ENCODE results near the gene KHDC3L. TPM values are rescaled to one million over a fixed set of nuclear protein-coding genes. Genes with fewer than 3 reads are reported as not detected.

KHDC3L gene
- not detected for total RNA-seq

GRCh38 chr6:73362358-73362757 lies at the start of gene KHDC3L:
Gene KHDC3L (plus strand): TSS chr6:73362658. CDS start chr6:73362730, 72 bp downstream.
- CTCF ChIA-PET, result no interaction called here
- H3K4me1 Mint-ChIP-seq (ENCODE audit: low read depth), result no peaks in the 10 kb centered on the region
- intact Hi-C loops (cut with micrococcal nuclease), result no loop called here
- no peaks in the 10 kb centered on the region for H3K36me3 Mint-ChIP-seq (ENCODE audit: low read depth)
- H3K27ac Mint-ChIP-seq, result no peak within 1 kb of the TSS
- no peak for DNase-seq
- no peaks in the 10 kb centered on the region for H3K27me3 Mint-ChIP-seq (ENCODE audit: low read depth)
- H3K9me3 Mint-ChIP-seq, result no peaks in the 10 kb centered on the region
- no peak within 1 kb of the TSS for H3K4me3 Mint-ChIP-seq

GRCh38 chr6:73314577-73315492 lies 47.6 kb upstream of the KHDC3L start:
- DNase-seq, result no peak
- Mint-ChIP-seq H3K27ac (no peak overlapping the region), H3K36me3 (ENCODE audit: low read depth) (peaks cover 2% of the 10 kb centered on the region), H3K27me3 (ENCODE audit: low read depth) (peaks cover 50% of the 10 kb centered on the region), H3K9me3 (peaks cover 4% of the 10 kb centered on the region), H3K4me1 (ENCODE audit: low read depth) (peaks cover 7% of the 10 kb centered on the region), H3K4me3 (no peak overlapping the region)
- CTCF ChIA-PET, result interaction anchor here (1.1 kb wide), 1 partner anchor 12 kb away, joined by 4 read pairs; no protein-coding TSS in a partner anchor
- intact Hi-C loops (cut with micrococcal nuclease), result no loop called here

- Mint-ChIP-seq H3K27ac (no peak overlapping the region), H3K4me1 (ENCODE audit: low read depth) (no peaks in the 10 kb centered on the region), H3K9me3 (no peaks in the 10 kb centered on the region), H3K36me3 (ENCODE audit: low read depth) (no peaks in the 10 kb centered on the region), H3K27me3 (ENCODE audit: low read depth) (peaks cover 2% of the 10 kb centered on the region), H3K4me3 (no peak overlapping the region)
- intact Hi-C loops (cut with micrococcal nuclease), result no loop called here
- CTCF ChIA-PET, result no interaction called here
- DNase-seq, result no peak
These were observed 39.1 kb upstream of the KHDC3L start for GRCh38 chr6:73323323-73323722.

GRCh38 chr6:73325656-73326055 lies 36.8 kb upstream of the KHDC3L start:
- intact Hi-C loops (cut with micrococcal nuclease), result loop anchor here (1.0 to 5.0 kb wide), 8 partner anchors 15 to 1793 kb away; no protein-coding TSS in a partner anchor
- peaks cover 8% of the 10 kb centered on the region for H3K27me3 Mint-ChIP-seq (ENCODE audit: low read depth)
- H3K36me3 Mint-ChIP-seq (ENCODE audit: low read depth), result no peaks in the 10 kb centered on the region

GRCh38 chr6:73328790-73329189 lies 33.7 kb upstream of the KHDC3L start:
- H3K4me1 Mint-ChIP-seq (ENCODE audit: low read depth), result no peaks in the 10 kb centered on the region
- intact Hi-C loops (cut with micrococcal nuclease), result loop anchor here (5.0 kb wide), 1 partner anchor 1796 kb away; no protein-coding TSS in a partner anchor
- no peaks in the 10 kb centered on the region for H3K36me3 Mint-ChIP-seq (ENCODE audit: low read depth)
- peaks cover 8% of the 10 kb centered on the region for H3K27me3 Mint-ChIP-seq (ENCODE audit: low read depth)
- no peaks in the 10 kb centered on the region for H3K9me3 Mint-ChIP-seq
- no peak overlapping the region for H3K27ac Mint-ChIP-seq
- H3K4me3 Mint-ChIP-seq, result no peak overlapping the region
- DNase-seq, result no peak
- CTCF ChIA-PET, result interaction anchor here (0.7 to 4.5 kb wide), 5 partner anchors 10 to 917 kb away, joined by 3 to 20 read pairs (median 4); no protein-coding TSS in a partner anchor

More at GRCh38 chr6:73325656-73326055, 36.8 kb upstream of the KHDC3L start:
- DNase-seq, result no peak
- Mint-ChIP-seq H3K27ac (no peak overlapping the region), H3K4me1 (ENCODE audit: low read depth) (no peaks in the 10 kb centered on the region), H3K9me3 (no peaks in the 10 kb centered on the region), H3K4me3 (no peak overlapping the region)
- CTCF ChIA-PET, result interaction anchor here (0.7 to 4.5 kb wide), 8 partner anchors 9 to 538 kb away, joined by 3 to 20 read pairs (median 4); no protein-coding TSS in a partner anchor

GRCh38 chr6:73329201-73329600 lies 33.3 kb upstream of the KHDC3L start:
- no peak for DNase-seq
- CTCF ChIA-PET, result interaction anchor here (1.4 to 4.5 kb wide), 2 partner anchors 39 to 60 kb away, joined by 4 to 20 read pairs; no protein-coding TSS in a partner anchor
- H3K27ac Mint-ChIP-seq, result no peak overlapping the region
- H3K4me3 Mint-ChIP-seq, result no peak overlapping the region
- no peaks in the 10 kb centered on the region for H3K9me3 Mint-ChIP-seq
- H3K27me3 Mint-ChIP-seq (ENCODE audit: low read depth), result peaks cover 8% of the 10 kb centered on the region
- intact Hi-C loops (cut with micrococcal nuclease), result loop anchor here (5.0 kb wide), 1 partner anchor 1797 kb away; no protein-coding TSS in a partner anchor
- H3K36me3 Mint-ChIP-seq (ENCODE audit: low read depth), result no peaks in the 10 kb centered on the region
- H3K4me1 Mint-ChIP-seq (ENCODE audit: low read depth), result no peaks in the 10 kb centered on the region

GRCh38 chr6:73339340-73339739 lies 23.1 kb upstream of the KHDC3L start:
- no peak overlapping the region for H3K4me3 Mint-ChIP-seq
- no peaks in the 10 kb centered on the region for H3K27me3 Mint-ChIP-seq (ENCODE audit: low read depth)
- intact Hi-C loops (cut with micrococcal nuclease), result no loop called here
- no peaks in the 10 kb centered on the region for H3K9me3 Mint-ChIP-seq
- H3K27ac Mint-ChIP-seq, result no peak overlapping the region
- H3K4me1 Mint-ChIP-seq (ENCODE audit: low read depth), result no peaks in the 10 kb centered on the region
- no peak for DNase-seq
- no peaks in the 10 kb centered on the region for H3K36me3 Mint-ChIP-seq (ENCODE audit: low read depth)
- CTCF ChIA-PET, result interaction anchor here (1.3 kb wide), 1 partner anchor 11 kb away, joined by 3 read pairs; no protein-coding TSS in a partner anchor

GRCh38 chr6:73340048-73340447 lies 22.4 kb upstream of the KHDC3L start:
- H3K9me3 Mint-ChIP-seq, result no peaks in the 10 kb centered on the region
- no peaks in the 10 kb centered on the region for H3K4me1 Mint-ChIP-seq (ENCODE audit: low read depth)
- no peaks in the 10 kb centered on the region for H3K36me3 Mint-ChIP-seq (ENCODE audit: low read depth)
- H3K27me3 Mint-ChIP-seq (ENCODE audit: low read depth), result no peaks in the 10 kb centered on the region
- CTCF ChIA-PET, result no interaction called here
- intact Hi-C loops (cut with micrococcal nuclease), result no loop called here
- DNase-seq, result no peak
- no peak overlapping the region for H3K27ac Mint-ChIP-seq
- no peak overlapping the region for H3K4me3 Mint-ChIP-seq

GRCh38 chr6:73341335-73341734 lies 21.1 kb upstream of the KHDC3L start:
- CTCF ChIA-PET, result interaction anchor here (0.7 kb wide), 1 partner anchor 14 kb away, joined by 3 read pairs; no protein-coding TSS in a partner anchor
- H3K36me3 Mint-ChIP-seq (ENCODE audit: low read depth), result no peaks in the 10 kb centered on the region
- no peak overlapping the region for H3K27ac Mint-ChIP-seq
- no peaks in the 10 kb centered on the region for H3K4me1 Mint-ChIP-seq (ENCODE audit: low read depth)
- DNase-seq, result no peak
- H3K4me3 Mint-ChIP-seq, result no peak overlapping the region
- intact Hi-C loops (cut with micrococcal nuclease), result no loop called here
- H3K9me3 Mint-ChIP-seq, result no peaks in the 10 kb centered on the region
- no peaks in the 10 kb centered on the region for H3K27me3 Mint-ChIP-seq (ENCODE audit: low read depth)

- no peak overlapping the region for H3K27ac Mint-ChIP-seq
- no peak overlapping the region for H3K4me3 Mint-ChIP-seq
- H3K9me3 Mint-ChIP-seq, result no peaks in the 10 kb centered on the region
- no peak for DNase-seq
- H3K4me1 Mint-ChIP-seq (ENCODE audit: low read depth), result no peaks in the 10 kb centered on the region
- H3K27me3 Mint-ChIP-seq (ENCODE audit: low read depth), result no peaks in the 10 kb centered on the region
- intact Hi-C loops (cut with micrococcal nuclease), result no loop called here
- CTCF ChIA-PET, result interaction anchor here (1.0 to 1.1 kb wide), 2 partner anchors 16 to 138 kb away, joined by 3 to 4 read pairs; no protein-coding TSS in a partner anchor
- no peaks in the 10 kb centered on the region for H3K36me3 Mint-ChIP-seq (ENCODE audit: low read depth)
These were observed 20.3 kb upstream of the KHDC3L start for GRCh38 chr6:73342174-73342573.

- Mint-ChIP-seq H3K27me3 (ENCODE audit: low read depth) (peaks cover 5% of the 10 kb centered on the region), H3K4me1 (ENCODE audit: low read depth) (no peaks in the 10 kb centered on the region), H3K9me3 (no peaks in the 10 kb centered on the region), H3K4me3 (no peak overlapping the region), H3K27ac (no peak overlapping the region), H3K36me3 (ENCODE audit: low read depth) (no peaks in the 10 kb centered on the region)
- CTCF ChIA-PET, result interaction anchor here (0.7 to 1.1 kb wide), 3 partner anchors 17 to 147 kb away, joined by 3 to 4 read pairs (median 3); no protein-coding TSS in a partner anchor
- intact Hi-C loops (cut with micrococcal nuclease), result no loop called here
- DNase-seq, result no peak
These were observed 19.3 kb upstream of the KHDC3L start for GRCh38 chr6:73343164-73343563.

- Mint-ChIP-seq H3K9me3 (no peaks in the 10 kb centered on the region), H3K4me3 (no peak overlapping the region), H3K4me1 (ENCODE audit: low read depth) (no peaks in the 10 kb centered on the region), H3K36me3 (ENCODE audit: low read depth) (no peaks in the 10 kb centered on the region), H3K27me3 (ENCODE audit: low read depth) (peaks cover 22% of the 10 kb centered on the region), H3K27ac (no peak overlapping the region)
- DNase-seq, result no peak
- CTCF ChIA-PET, result interaction anchor here (1.7 kb wide), 1 partner anchor 40 kb away, joined by 9 read pairs; no protein-coding TSS in a partner anchor
- intact Hi-C loops (cut with micrococcal nuclease), result no loop called here
These were observed 13.8 kb upstream of the KHDC3L start for GRCh38 chr6:73348550-73349204.
